Ovary (tissue), 9 donors: Measurements from ENCODE around the gene VAMP4. TPM values are rescaled to one million over a fixed set of nuclear protein-coding genes. Genes with fewer than 3 reads are reported as not detected.

Experiments used
- DNase-seq, 5 donors: peaks; one replicate each; pipeline ENCODE4 v3.0.0-alpha.2; 2019 to 2020
- H3K27ac ChIP-seq, 2 donors: fragments of 200-600 bp; one replicate each; pipeline versions ENCODE4 v1.5.1 to v1.8.0; 2019 to 2022
- H3K27me3 ChIP-seq: fragments of 200-600 bp; one replicate; pipeline ENCODE4 v1.8.0; 2022
- H3K36me3 ChIP-seq: fragments of 200-600 bp; sonication (generic); one replicate; pipeline ENCODE4 v1.5.1; 2019
- H3K4me1 ChIP-seq: one replicate; pipeline ENCODE4 v1.8.1; 2013; ENCODE audit warnings: mild to moderate bottlenecking, moderate library complexity; ENCODE audit not compliant: insufficient read depth
- H3K4me3 ChIP-seq: fragments of 200-600 bp; sonication (generic); one replicate; pipeline ENCODE4 v1.5.1; 2017
- H3K9me3 ChIP-seq, 2 donors: fragments of 200-600 bp in 1 of 2; sonication (generic) in 1 of 2; one replicate each; pipeline versions ENCODE4 v1.5.1 to v1.8.1; 2013 to 2019; ENCODE audit warnings: mild to moderate bottlenecking in 1 of 2, moderate library complexity in 1 of 2
- EP300 ChIP-seq: sonication (generic); formaldehyde crosslinking; IDR thresholded peaks from one replicate; pipeline ENCODE4 v1.6.1; 2017; ENCODE audit warnings: antibody characterized with exemption
- POLR2A ChIP-seq: fragments of 450-650 bp; IDR thresholded peaks from one replicate; pipeline ENCODE4 v1.6.1; 2017; ENCODE audit warnings: antibody characterized with exemption, mild to moderate bottlenecking, moderate library complexity
- WGBS, 3 donors: extraction: QIAGEN DNeasy Blood & Tissue Kit in 1 of 3; methylation state at CpG; one replicate each; pipeline versions ENCODE4 v1.1.5 to v1.1.7; 2013 to 2017; 5-methylcytosine and 5-hydroxymethylcytosine counted together
- intact Hi-C, 4 donors: fragments of 100-400 bp; cut with DNase I; formaldehyde crosslinking; loops; one replicate each; pipeline versions ENCODE4 v1.11.0 to v1.15.1; 2022 to 2023
- polyA plus RNA-seq, 2 donors: library from polyadenylated mRNA; stranded (reverse); fragments of 200-250 nt in 1 of 2; fragments of 350-450 nt in 1 of 2; fragmentation: Illumina TruSeq in 1 of 2; extraction: RNeasy Lipid Tissue Mini Kit (QIAGEN cat#74804) in 1 of 2; gene quantifications; one replicate each; pipeline ENCODE4 v1.2.3, GENCODE V29; 2013 to 2014
- total RNA-seq, 7 donors: library from RNA; depleted of rRNA in 2 of 7; stranded (reverse); fragments of >200 nt in 2 of 7; fragmentation: NEBNext Ultra II Directional in 3 of 7; extraction: Animal tissue kit (Norgen Biotek cat#: 25700) in 3 of 7; gene quantifications; one replicate each; pipeline versions ENCODE4 v1.1.0 to v1.2.4, GENCODE V29; 2016 to 2023
- TF ChIP-seq, protein P1 (sequence below), 3 donors: fragments of 450-650 bp in 2 of 3; fragments of 200-600 bp in 1 of 3; IDR thresholded peaks; one replicate each; pipeline versions ENCODE4 v1.5.1 to v1.8.0; 2016 to 2022; ENCODE audit warnings: antibody characterized with exemption in 3 of 3, mild to moderate bottlenecking in 1 of 3
- donor health status: DM: no; HTN: no; CAD: no; lungs with moderate emphysema.
- donor health status: DM: no; HTN: no; CAD: no.
- donor health status: Bipolar disorder and iron deficiency.
- donor health status: DM: yes; HTN: yes; CAD: no.
- donor health status: DM: no; HTN: no; CAD: no.
- donor health status: DM: yes; HTN: yes; CAD: no.

The VAMP4 gene
- total and polyA plus RNA-seq, 9 donors = 6.7 to 14.1 (median 12.3) TPM

GRCh38 chr1:171769171-171769570, 27.3 kb upstream of the VAMP4 start:
- no peaks in the 10 kb centered on the region for H3K9me3 ChIP-seq
- H3K36me3 ChIP-seq = no peaks in the 10 kb centered on the region
- no peaks in the 10 kb centered on the region for H3K27me3 ChIP-seq
- DNase-seq = no peak
- TF ChIP-seq, protein P1, sequence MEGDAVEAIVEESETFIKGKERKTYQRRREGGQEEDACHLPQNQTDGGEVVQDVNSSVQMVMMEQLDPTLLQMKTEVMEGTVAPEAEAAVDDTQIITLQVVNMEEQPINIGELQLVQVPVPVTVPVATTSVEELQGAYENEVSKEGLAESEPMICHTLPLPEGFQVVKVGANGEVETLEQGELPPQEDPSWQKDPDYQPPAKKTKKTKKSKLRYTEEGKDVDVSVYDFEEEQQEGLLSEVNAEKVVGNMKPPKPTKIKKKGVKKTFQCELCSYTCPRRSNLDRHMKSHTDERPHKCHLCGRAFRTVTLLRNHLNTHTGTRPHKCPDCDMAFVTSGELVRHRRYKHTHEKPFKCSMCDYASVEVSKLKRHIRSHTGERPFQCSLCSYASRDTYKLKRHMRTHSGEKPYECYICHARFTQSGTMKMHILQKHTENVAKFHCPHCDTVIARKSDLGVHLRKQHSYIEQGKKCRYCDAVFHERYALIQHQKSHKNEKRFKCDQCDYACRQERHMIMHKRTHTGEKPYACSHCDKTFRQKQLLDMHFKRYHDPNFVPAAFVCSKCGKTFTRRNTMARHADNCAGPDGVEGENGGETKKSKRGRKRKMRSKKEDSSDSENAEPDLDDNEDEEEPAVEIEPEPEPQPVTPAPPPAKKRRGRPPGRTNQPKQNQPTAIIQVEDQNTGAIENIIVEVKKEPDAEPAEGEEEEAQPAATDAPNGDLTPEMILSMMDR (IDR thresholded peaks at IDR 0.05) = no peak
- TF ChIP-seq POLR2A (no peak), EP300 (no peak)
- 72 to 88% (median 77%) methylated on average over 3 of the region's 3 CpGs for WGBS, 3 donors
- no peak overlapping the region for H3K4me3 ChIP-seq
- no peak overlapping the region for H3K27ac ChIP-seq
- intact Hi-C loops = no loop called here
- H3K4me1 ChIP-seq = no peaks in the 10 kb centered on the region

DNA sequence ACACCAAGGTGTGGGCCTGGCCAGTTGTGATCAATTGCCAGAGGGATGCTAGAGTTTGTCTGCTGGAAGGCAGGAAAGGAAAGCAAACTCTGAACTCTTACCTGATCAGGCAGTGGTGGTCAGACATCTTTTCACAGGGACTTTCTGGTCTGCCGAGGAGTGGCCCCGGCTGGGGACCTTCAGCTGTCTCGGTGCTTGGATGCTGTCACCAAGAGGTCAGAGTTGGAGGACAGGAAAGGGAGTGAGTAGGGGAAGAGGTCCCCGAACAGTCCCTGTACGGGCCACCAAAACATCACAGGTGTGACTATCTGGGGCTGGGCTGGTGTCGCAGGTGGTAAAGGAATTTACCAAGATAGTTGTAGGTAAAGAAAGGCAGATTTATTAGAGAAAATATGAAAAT, 21.9 kb upstream of the VAMP4 start:
- intact Hi-C loops = no loop called here
- Histone ChIP-seq H3K27me3 (no peaks in the 10 kb centered on the region), H3K27ac (no peak overlapping the region), H3K4me1 (no peaks in the 10 kb centered on the region), H3K36me3 (no peaks in the 10 kb centered on the region), H3K4me3 (no peak overlapping the region), H3K9me3 (no peaks in the 10 kb centered on the region)
- WGBS, 3 donors = 79 to 86% (median 81%) methylated on average over 6 of the region's 6 CpGs
- no peak for TF ChIP-seq EP300
- TF ChIP-seq POLR2A = no peak
- TF ChIP-seq, protein P1 (IDR thresholded peaks at IDR 0.05) = no peak
- no peak for DNase-seq

DNA sequence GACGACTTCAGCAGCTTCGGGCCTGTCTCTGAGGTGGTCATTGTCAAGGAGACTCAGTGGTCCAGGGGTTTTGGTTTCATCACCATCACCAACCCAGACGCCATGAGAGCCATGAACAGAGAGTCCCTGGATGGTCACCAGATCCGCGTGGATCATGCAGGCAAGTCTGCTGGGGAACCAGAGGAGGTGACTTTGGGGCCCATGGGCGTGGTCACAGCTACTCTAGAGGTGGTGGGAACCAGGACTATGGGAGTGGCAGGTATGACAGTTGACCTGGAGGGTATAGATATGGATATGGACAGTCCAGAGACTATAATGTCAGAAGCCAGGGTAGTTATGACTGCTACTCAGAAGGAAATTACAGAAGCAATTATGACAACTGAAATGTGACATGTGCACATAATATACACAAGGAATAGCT, 20.3 kb upstream of the VAMP4 start:
- H3K27ac ChIP-seq = no peak overlapping the region
- H3K4me1 ChIP-seq = no peaks in the 10 kb centered on the region
- no peaks in the 10 kb centered on the region for H3K27me3 ChIP-seq
- TF ChIP-seq EP300 (no peak), POLR2A (no peak)
- TF ChIP-seq, protein P1 (IDR thresholded peaks at IDR 0.05) = no peak
- WGBS, 3 donors = 85 to 88% (median 87%) methylated on average over 6 of the region's 6 CpGs
- no peaks in the 10 kb centered on the region for H3K9me3 ChIP-seq
- no peak overlapping the region for H3K4me3 ChIP-seq
- no peaks in the 10 kb centered on the region for H3K36me3 ChIP-seq
- no peak for DNase-seq
- intact Hi-C loops = no loop called here

DNA sequence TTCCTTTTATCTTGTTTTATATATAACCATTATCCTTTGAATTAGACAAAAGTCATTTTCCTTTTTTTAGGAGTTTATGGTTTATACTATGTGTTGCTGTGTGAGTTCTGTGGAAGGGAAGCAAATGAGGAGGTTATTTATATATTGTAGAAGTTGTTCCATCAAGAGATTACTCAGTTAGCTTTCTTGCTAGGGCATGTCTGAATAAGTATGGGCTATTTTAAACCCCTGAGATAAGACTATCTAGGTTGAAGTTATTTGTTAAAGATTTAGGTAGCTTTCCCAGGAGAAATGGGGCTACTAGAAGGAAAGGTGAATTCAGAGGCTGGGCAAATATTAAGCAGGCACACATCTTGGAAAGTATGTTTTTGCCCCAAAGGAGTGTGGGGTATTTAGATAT, 16.1 kb upstream of the VAMP4 start:
- H3K27ac ChIP-seq = no peak overlapping the region
- no peaks in the 10 kb centered on the region for H3K9me3 ChIP-seq
- H3K27me3 ChIP-seq = no peaks in the 10 kb centered on the region
- H3K36me3 ChIP-seq = no peaks in the 10 kb centered on the region
- H3K4me3 ChIP-seq = no peak overlapping the region
- no peak for DNase-seq
- intact Hi-C loops = no loop called here
- no peaks in the 10 kb centered on the region for H3K4me1 ChIP-seq
- no peak for TF ChIP-seq EP300
- TF ChIP-seq POLR2A = no peak
- TF ChIP-seq, protein P1 (IDR thresholded peaks at IDR 0.05) = no peak

GRCh38 chr1:171756856-171757255, 15.0 kb upstream of the VAMP4 start:
- intact Hi-C loops = no loop called here
- H3K4me3 ChIP-seq = no peak overlapping the region
- H3K36me3 ChIP-seq = no peaks in the 10 kb centered on the region
- H3K27me3 ChIP-seq = no peaks in the 10 kb centered on the region
- H3K4me1 ChIP-seq = no peaks in the 10 kb centered on the region
- no peaks in the 10 kb centered on the region for H3K9me3 ChIP-seq
- no peak overlapping the region for H3K27ac ChIP-seq
- WGBS, 3 donors = 81 to 91% (median 86%) methylated on average over 4 of the region's 4 CpGs
- no peak for DNase-seq
- TF ChIP-seq POLR2A (no peak), EP300 (no peak)
- TF ChIP-seq, protein P1 (IDR thresholded peaks at IDR 0.05) = no peak
